Endothelial cell of umbilical vein (primary cell): ENCODE results near the gene MTF2. TPM values are rescaled to one million over a fixed set of nuclear protein-coding genes. Genes with fewer than 3 reads are reported as not detected.

Source experiments
- BruUV-seq: library from RNA; stranded (reverse); fragments of 400-500 nt; replicated peaks from 2 replicates; lab custom pipeline; 2021; lab: Mats Ljungman, UMichigan
- CTCF ChIA-PET: fragments of 300-600, 350-600 bp; sonication (Branson Sonifier 250); formaldehyde crosslinking; loops from one replicate; lab custom pipeline; 2021; ENCODE audit warnings: antibody characterized with exemption, inconsistent platforms; lab: Charles Lee
- POLR2A ChIA-PET: fragments of 300-600, 350-600 bp; sonication (Branson Sonifier 250); formaldehyde crosslinking; loops from one replicate; lab custom pipeline; 2021; ENCODE audit warnings: antibody characterized with exemption, inconsistent platforms; lab: Charles Lee
- DNase-seq: peaks from one replicate; pipeline ENCODE4 v3.0.0-alpha.2; 2011; ENCODE audit warnings: low read depth, low spot score
- FAIRE-seq: peaks from 2 replicates; lab custom pipeline; 2011; peaks lifted over from hg19 to GRCh38; lab: Jason Lieb, UNC
- H2AFZ ChIP-seq: 2 replicates; pipeline ENCODE4 v1.6.0; 2012; ENCODE audit warnings: low read depth, low read length, control low read depth, inconsistent platforms
- H3K27ac ChIP-seq: 2 replicates; pipeline ENCODE4 v1.5.1; 2011; ENCODE audit warnings: low read depth, mild to moderate bottlenecking, control low read depth, low read length, moderate library complexity; ENCODE audit not compliant: insufficient read depth
- H3K27me3 ChIP-seq, 2 experiments: 2 replicates each; pipeline versions ENCODE4 v1.6.0 to v1.6.1; 2011; ENCODE audit warnings: low read length in 2 of 2, mixed read lengths in 1 of 2; ENCODE audit not compliant: control insufficient read depth in 2 of 2, insufficient read depth in 2 of 2
- H3K36me3 ChIP-seq, 2 experiments: 2 replicates in 1 of 2; 3 replicates in 1 of 2; pipeline ENCODE4 v1.5.1; 2011; ENCODE audit warnings: low read length in 2 of 2, mild to moderate bottlenecking in 1 of 2, moderate library complexity in 1 of 2; ENCODE audit not compliant: control insufficient read depth in 2 of 2, insufficient read depth in 2 of 2; ENCODE audit errors: extremely low read depth in 1 of 2
- H3K4me1 ChIP-seq: 3 replicates; pipeline ENCODE4 v1.5.1; 2011; ENCODE audit warnings: mild to moderate bottlenecking, low read length; ENCODE audit not compliant: control insufficient read depth, insufficient read depth; ENCODE audit errors: extremely low read depth
- H3K4me2 ChIP-seq: 2 replicates; pipeline ENCODE4 v1.6.1; 2011; ENCODE audit warnings: low read length, control low read depth, mixed read lengths; ENCODE audit not compliant: insufficient read depth
- H3K4me3 ChIP-seq, 3 experiments: fragments of 200-600 bp in 1 of 3; sonication (generic), shearing (Covaris generic) in 1 of 3; replicated peaks in 1 of 3; 2 replicates each; pipeline ENCODE4 v1.5.1; 2011 to 2016; ENCODE audit warnings: control low read depth in 3 of 3, low read length in 3 of 3, mild to moderate bottlenecking in 2 of 3, inconsistent platforms in 1 of 3, low read depth in 1 of 3, moderate library complexity in 1 of 3; ENCODE audit not compliant: insufficient read depth in 1 of 3
- H3K79me2 ChIP-seq: 2 replicates; pipeline ENCODE4 v1.6.0; 2012; ENCODE audit warnings: low read length, inconsistent platforms; ENCODE audit not compliant: control insufficient read depth, insufficient read depth
- H3K9ac ChIP-seq: replicated peaks from 2 replicates; pipeline ENCODE3; 2011; ENCODE audit warnings: low read length, control low read depth; ENCODE audit not compliant: insufficient read depth; ENCODE audit errors: extremely low read depth
- H3K9me1 ChIP-seq: replicated peaks from 3 replicates; pipeline ENCODE4 v1.6.0; 2011; ENCODE audit warnings: mild to moderate bottlenecking, low read length; ENCODE audit not compliant: control insufficient read depth, insufficient read depth; ENCODE audit errors: extremely low read depth
- H3K9me3 ChIP-seq: replicated peaks from 2 replicates; pipeline ENCODE4 v1.5.1; 2012; ENCODE audit warnings: low read length, inconsistent platforms; ENCODE audit not compliant: control insufficient read depth, insufficient read depth
- H4K20me1 ChIP-seq: replicated peaks from 2 replicates; pipeline ENCODE3; 2011; ENCODE audit warnings: mild to moderate bottlenecking, low read length; ENCODE audit not compliant: control insufficient read depth, insufficient read depth; ENCODE audit errors: extremely low read depth
- CTCF ChIP-seq, 2 donors: IDR thresholded peaks; 1 replicate in 1 of 2; 2 replicates in 1 of 2; pipeline ENCODE4 v1.5.1; 2011; ENCODE audit warnings: low read length in 2 of 2, mild to moderate bottlenecking in 2 of 2, moderate library complexity in 2 of 2, control low read depth in 1 of 2, inconsistent platforms in 1 of 2, low read depth in 1 of 2; ENCODE audit not compliant: insufficient read depth in 1 of 2; ENCODE audit errors: extremely low read depth in 1 of 2
- EZH2 ChIP-seq: IDR thresholded peaks from 2 replicates; pipeline ENCODE4 v1.6.1; 2012; ENCODE audit warnings: borderline replicate concordance, low read depth, mild to moderate bottlenecking, moderate library complexity, low read length, inconsistent platforms; ENCODE audit not compliant: severe bottlenecking
- FOS ChIP-seq: IDR thresholded peaks from 2 replicates; pipeline ENCODE4 v1.6.1; 2011; ENCODE audit warnings: mild to moderate bottlenecking, low read length, moderate library complexity, borderline replicate concordance; ENCODE audit not compliant: insufficient read depth
- GATA2 ChIP-seq: IDR thresholded peaks from 2 replicates; pipeline ENCODE4 v1.7.0; 2011; ENCODE audit warnings: low read depth, mild to moderate bottlenecking, moderate library complexity, mixed read lengths, low read length; ENCODE audit not compliant: insufficient read length, insufficient read depth
- JUN ChIP-seq: IDR thresholded peaks from 2 replicates; pipeline ENCODE4 v1.6.1; 2011; ENCODE audit warnings: borderline replicate concordance, low read depth; ENCODE audit not compliant: insufficient read length, insufficient read depth
- MYC ChIP-seq: IDR thresholded peaks from one replicate; pipeline ENCODE4 v1.6.1; 2011; ENCODE audit warnings: mild to moderate bottlenecking, low read depth, low read length
- POLR2A ChIP-seq: IDR thresholded peaks from 2 replicates; pipeline ENCODE4 v1.6.1; 2012; ENCODE audit warnings: low read depth, mild to moderate bottlenecking, control low read depth, low read length
- POLR2AphosphoS5 ChIP-seq: IDR thresholded peaks from 2 replicates; pipeline ENCODE4 v1.6.1; 2012; ENCODE audit warnings: low read depth, mild to moderate bottlenecking, control low read depth, low read length, moderate library complexity; ENCODE audit not compliant: insufficient read depth
- dilution Hi-C: fragments of 300-500 bp; cut with MboI; formaldehyde crosslinking; loops from one replicate; pipeline ENCODE4 v1.15.0; 2019; ENCODE audit warnings: low sequenced_read_pairs; ENCODE audit not compliant: extremely low pct_ligation_motif_present
- intact Hi-C: fragments of 100-400 bp; cut with micrococcal nuclease; formaldehyde crosslinking; loops from one replicate; pipeline ENCODE4 v1.10.0; 2022
- polyA plus RNA-seq, 4 experiments: library from polyadenylated mRNA; depleted of rRNA in 3 of 4; stranded (reverse) in 3 of 4; unstranded in 1 of 4; fragments of >200 nt; gene quantifications; 2 replicates each; pipeline versions ENCODE4 v1.2.1 to v1.2.3, GENCODE V29; 2011 to 2012; ENCODE audit warnings: missing spikeins in 1 of 4
- total RNA-seq: library from RNA; stranded (reverse); gene quantifications from 2 replicates; pipeline ENCODE4 v1.2.3, GENCODE V29; 2021
- TF ChIP-seq, protein P1 (sequence below): IDR thresholded peaks from 2 replicates; pipeline ENCODE4 v1.6.1; 2011; ENCODE audit not compliant: insufficient read depth, insufficient read length

Gene MTF2
- total and polyA plus RNA-seq, 2 donors (not counting 3 experiments of a cell fraction or from before 2014, with no cell fraction given): 20.1 to 40.5 TPM

GRCh38 chr1:93124556-93125355, 45.7 kb downstream of the MTF2 start:
- Histone ChIP-seq H3K4me1 (peaks cover 11% of the 10 kb centered on the region), H3K9ac (no peak overlapping the region), H3K9me1 (no peaks in the 10 kb centered on the region), H3K27ac (no peak overlapping the region), H3K4me3 (no peak overlapping the region), H3K9me3 (no peaks in the 10 kb centered on the region), H3K79me2 (no peaks in the 10 kb centered on the region), H3K4me2 (no peak overlapping the region), H3K27me3 (no peaks in the 10 kb centered on the region), H2AFZ (no peak overlapping the region), H4K20me1 (no peaks in the 10 kb centered on the region), H3K36me3 (peaks cover 1 to 9% of the 10 kb centered on the region in 2 experiments)
- dilution Hi-C loops (no loop called here), intact Hi-C loops (no loop called here)
- no TSS peak for BruUV-seq
- no peak for FAIRE-seq
- no peak for TF ChIP-seq POLR2AphosphoS5
- TF ChIP-seq POLR2A: no peak
- no peak for TF ChIP-seq GATA2
- TF ChIP-seq, protein P1, sequence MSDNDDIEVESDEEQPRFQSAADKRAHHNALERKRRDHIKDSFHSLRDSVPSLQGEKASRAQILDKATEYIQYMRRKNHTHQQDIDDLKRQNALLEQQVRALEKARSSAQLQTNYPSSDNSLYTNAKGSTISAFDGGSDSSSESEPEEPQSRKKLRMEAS: no peak
- TF ChIP-seq JUN: no peak
- TF ChIP-seq CTCF (IDR thresholded peaks at IDR 0.05; ENCODE audit: extremely low read depth in 1 of 2, insufficient read depth in 1 of 2, low read depth in 1 of 2, low read length in 2 of 2): no peak
- no peak for TF ChIP-seq MYC
- no peak for TF ChIP-seq EZH2
- TF ChIP-seq FOS: no peak
- DNase-seq: no peak
- ChIA-PET POLR2A (no interaction called here), CTCF (no interaction called here)
